NCI-H2227 (cell line): ENCODE data around the gene GALNTL6.
"Not testable (repeated sequence)": the region's sequence is repeated elsewhere in the genome, so short reads cannot be mapped to it uniquely, and the experiment has no call there.

Source experiments
- DNase-seq: peaks from one replicate; lab custom pipeline; 2025; ENCODE audit not compliant: unreplicated experiment; lab: John Stamatoyannopoulos, UW

GALNTL6 gene

DNA sequence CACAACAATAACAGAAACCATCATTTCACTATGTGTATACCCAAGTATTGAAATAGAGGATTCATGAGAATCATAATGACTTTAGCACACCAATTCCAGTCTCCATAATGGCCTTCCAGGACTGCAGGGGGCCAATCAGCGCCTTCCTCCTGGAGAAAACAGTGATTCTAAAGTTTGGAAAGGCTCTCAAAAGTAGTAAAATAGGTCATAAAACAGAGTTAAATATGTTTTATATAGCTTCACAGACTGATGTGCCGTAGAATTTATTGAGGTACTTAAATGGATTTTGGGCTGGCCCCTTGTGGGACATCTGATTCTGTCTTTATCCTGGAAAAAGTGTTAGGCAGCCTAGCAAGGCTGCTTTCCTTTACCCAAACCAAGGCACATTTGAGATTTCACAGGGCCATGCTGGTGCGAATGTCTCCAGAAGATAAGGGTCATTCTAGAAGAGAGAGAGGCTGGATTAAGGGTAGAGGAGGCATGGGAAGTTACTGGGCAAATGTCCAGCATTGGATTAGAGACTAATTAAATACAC, 543.9 kb downstream of the GALNTL6 start:
- no peak for DNase-seq

GRCh38 chr4:172362569-172362968, 549.4 kb downstream of the GALNTL6 start:
- DNase-seq, result no peak

- no peak for DNase-seq
Measured at GRCh38 chr4:172369471-172369959, 556.3 kb downstream of the GALNTL6 start.

DNA sequence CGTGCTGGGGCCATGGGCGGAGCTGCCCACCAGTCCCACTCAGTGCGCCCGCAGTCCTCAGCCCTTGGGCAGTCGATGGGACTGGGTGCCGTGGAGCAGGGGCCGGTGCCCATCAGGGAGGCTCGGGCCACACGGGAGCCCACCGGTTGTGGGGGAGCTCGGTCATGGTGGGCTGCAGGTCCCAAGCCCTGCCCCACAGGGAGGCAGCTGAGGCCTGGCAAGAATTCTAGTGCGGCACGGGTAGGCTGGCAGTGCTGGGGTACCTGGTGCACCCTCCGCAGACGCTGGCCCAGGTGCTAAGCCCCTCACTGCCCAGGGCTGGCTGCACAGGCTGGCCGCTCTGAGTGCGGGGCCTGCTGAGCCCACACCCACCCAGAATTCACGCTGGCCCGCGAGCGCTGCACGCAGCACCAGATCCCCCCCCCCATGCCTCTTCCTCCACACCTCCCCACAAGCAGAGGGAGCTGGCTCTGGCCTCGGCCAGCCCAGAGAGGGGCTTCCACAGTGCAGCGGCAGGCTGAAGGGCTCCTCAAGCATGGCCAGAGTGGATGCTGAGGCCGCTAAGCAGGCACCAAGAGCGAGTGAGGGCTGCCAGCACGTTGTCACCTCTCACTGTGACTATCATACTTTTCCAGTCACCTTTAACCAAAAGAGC, 564.4 kb downstream of the GALNTL6 start:
- no peak for DNase-seq

- DNase-seq, result no peak
Measured at GRCh38 chr4:172379834-172380233, 566.6 kb downstream of the GALNTL6 start.

- DNase-seq, result no peak
Measured at GRCh38 chr4:172390331-172390730, 577.1 kb downstream of the GALNTL6 start.

- no peak for DNase-seq
Measured at GRCh38 chr4:172392741-172393140, 579.5 kb downstream of the GALNTL6 start.

GRCh38 chr4:172393220-172393619, 580.0 kb downstream of the GALNTL6 start:
- no peak for DNase-seq

GRCh38 chr4:172404676-172405075, 591.5 kb downstream of the GALNTL6 start:
- no peak for DNase-seq

GRCh38 chr4:172410363-172410762, 597.2 kb downstream of the GALNTL6 start:
- DNase-seq, result no peak

DNA sequence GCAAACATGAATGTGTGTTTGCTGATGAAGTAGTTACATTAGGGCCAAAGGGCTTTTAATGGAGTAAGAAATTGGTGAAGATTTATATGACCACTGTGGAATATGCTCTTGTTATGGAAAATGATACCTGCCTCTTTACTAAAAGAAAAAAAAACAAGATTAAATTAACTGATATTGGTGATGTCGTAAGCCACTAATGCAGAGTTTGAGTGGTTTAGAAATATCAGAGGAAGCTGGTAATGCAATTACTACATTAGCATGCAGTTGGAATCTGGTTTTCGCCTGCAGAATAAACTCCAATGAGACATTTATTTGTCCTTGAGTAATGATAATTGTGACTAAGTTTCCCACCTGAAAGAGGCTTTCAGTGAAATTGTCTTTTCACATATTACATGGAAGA, 597.9 kb downstream of the GALNTL6 start:
- no peak for DNase-seq

- no peak for DNase-seq
Measured at GRCh38 chr4:172412851-172413580, 599.8 kb downstream of the GALNTL6 start.

GRCh38 chr4:172428979-172429378, 615.8 kb downstream of the GALNTL6 start:
- DNase-seq, result not testable (repeated sequence)

DNA sequence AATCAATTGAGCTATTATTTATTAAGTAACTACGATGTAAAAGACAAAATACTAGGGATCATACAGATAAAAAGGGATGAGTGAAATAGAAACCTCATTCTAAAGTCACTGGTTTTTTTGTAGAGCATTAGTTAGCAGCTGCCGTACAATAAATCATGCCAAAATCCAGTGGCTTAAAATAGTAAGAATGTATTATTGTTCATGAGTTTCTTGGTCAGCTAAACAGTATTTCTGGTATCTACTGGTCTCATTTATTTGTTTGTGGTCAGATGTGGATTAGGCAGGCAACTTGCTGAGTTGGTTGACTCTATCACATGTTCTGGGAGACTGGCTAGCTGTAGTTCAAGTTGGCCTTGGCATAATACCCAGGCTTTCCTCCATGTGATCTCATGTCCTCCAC, 667.3 kb downstream of the GALNTL6 start:
- DNase-seq, result no peak

- DNase-seq, result no peak
Measured at GRCh38 chr4:172481802-172482508, 668.8 kb downstream of the GALNTL6 start.

- DNase-seq, result no peak
Measured at GRCh38 chr4:172485007-172485406, 671.8 kb downstream of the GALNTL6 start.

DNA sequence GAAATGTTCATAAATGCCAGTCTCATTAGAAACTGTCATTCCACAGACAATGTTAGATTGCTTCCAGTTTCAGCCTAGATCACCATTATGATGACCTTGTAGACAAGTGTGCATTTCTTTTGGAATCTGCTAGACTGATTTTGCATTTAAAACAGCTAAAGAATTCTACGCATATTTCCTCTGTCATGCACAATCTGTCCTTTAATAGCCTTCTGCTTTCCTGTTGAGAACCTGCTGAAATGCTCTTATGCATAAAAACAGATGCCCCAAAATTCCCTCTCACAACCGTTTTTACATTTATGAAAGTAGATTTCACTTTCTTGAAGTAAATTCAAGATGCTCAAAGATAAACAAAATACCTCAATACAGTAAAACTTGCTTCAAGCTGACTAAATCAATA, 673.3 kb downstream of the GALNTL6 start:
- no peak for DNase-seq

DNA sequence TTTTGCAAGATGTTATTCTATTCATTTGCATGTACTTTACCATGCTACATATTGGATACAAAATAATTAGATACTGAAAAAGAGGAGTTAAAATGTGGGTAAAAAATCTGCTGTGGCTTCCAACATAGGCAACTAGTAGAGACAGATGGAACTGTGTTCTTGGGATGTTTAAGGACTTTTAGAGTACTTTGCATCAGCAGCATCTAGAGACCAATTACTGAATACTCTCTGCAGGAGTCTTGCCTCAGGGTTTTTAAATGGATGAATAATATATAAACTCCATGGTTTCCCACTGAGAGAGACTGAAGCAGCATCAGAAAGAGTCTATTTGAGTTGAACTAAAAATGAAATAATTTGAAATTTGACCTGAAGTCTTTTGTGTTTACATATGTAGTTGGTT, 676.7 kb downstream of the GALNTL6 start:
- DNase-seq, result no peak

DNA sequence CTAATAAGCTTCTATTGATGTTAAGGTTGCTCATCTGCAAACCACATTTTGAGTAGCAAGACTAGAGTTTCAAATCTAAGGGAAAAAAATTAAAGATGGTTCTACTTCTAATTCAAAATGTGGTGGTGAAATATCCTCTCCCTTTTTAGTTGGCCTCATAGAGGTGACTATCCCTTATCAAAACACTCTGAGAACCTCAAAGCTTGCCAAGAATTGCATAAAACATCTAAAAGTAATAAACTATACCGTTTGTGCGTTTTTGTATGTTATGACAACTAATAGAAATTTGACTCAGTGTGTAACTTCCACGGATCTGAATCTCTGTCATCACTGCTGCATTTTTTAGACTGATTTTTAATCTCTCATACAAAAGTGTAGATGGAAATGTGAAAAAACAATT, 682.6 kb downstream of the GALNTL6 start:
- DNase-seq, result no peak

GRCh38 chr4:172497321-172497720, 684.1 kb downstream of the GALNTL6 start:
- no peak for DNase-seq

- no peak for DNase-seq
Measured at GRCh38 chr4:172514011-172514410, 700.8 kb downstream of the GALNTL6 start.

- no peak for DNase-seq
Measured at GRCh38 chr4:172514801-172515200, 701.6 kb downstream of the GALNTL6 start.
